Measurements from ENCODE around the gene EFHC2. TPM values are rescaled to one million over a fixed set of nuclear protein-coding genes. Genes with fewer than 3 reads are reported as not detected.

Gene EFHC2
- total RNA-seq, 1 experiment from 2014 or later = 1.1 TPM

GRCh38 chrX:44344687-44345086, 1.2 kb upstream of the EFHC2 start:
- Histone ChIP-seq H3K23ac (ENCODE audit: insufficient read length, low read depth, low read length) (no peak overlapping the region), H2BK120ac (ENCODE audit: low read depth, low read length, poor library complexity, severe bottlenecking) (no peak overlapping the region), H3K4me2 (ENCODE audit: insufficient read depth, insufficient read length, low read length) (no peak overlapping the region), H3T11ph (ENCODE audit: low read length) (no peak overlapping the region), H3K56ac (ENCODE audit: insufficient read length, low read depth, low read length) (no peak overlapping the region), H3K79me1 (ENCODE audit: insufficient read depth, low read depth, low read length, poor library complexity, severe bottlenecking) (no peaks in the 10 kb centered on the region), H3K27me3 (ENCODE audit: insufficient read depth, low read length) (no peaks in the 10 kb centered on the region), H3K9me3 (ENCODE audit: control insufficient read depth, low read depth, low read length) (peaks cover 20% of the 10 kb centered on the region), H3K79me2 (ENCODE audit: insufficient read depth, low read length) (no peaks in the 10 kb centered on the region), H3K18ac (ENCODE audit: insufficient read length, low read depth, low read length) (no peak overlapping the region), H4K5ac (ENCODE audit: insufficient read length, low read depth, low read length) (no peak overlapping the region), H3K4ac (ENCODE audit: low read depth, low read length) (no peak overlapping the region), H4K20me1 (ENCODE audit: control insufficient read depth, insufficient read depth, insufficient read length) (no peaks in the 10 kb centered on the region), H2BK5ac (ENCODE audit: insufficient read length, low read length) (no peak overlapping the region), H4K91ac (ENCODE audit: insufficient read length, low read depth, low read length) (no peak overlapping the region), H3K4me1 (ENCODE audit: insufficient read depth, low read length) (no peaks in the 10 kb centered on the region), H2AK5ac (ENCODE audit: insufficient read length, low read length) (no peak overlapping the region), H2BK12ac (ENCODE audit: insufficient read length, low read depth, low read length) (no peak overlapping the region), H3K27ac (ENCODE audit: insufficient read length, low read depth, low read length) (no peak overlapping the region), H4K8ac (replicated peaks; ENCODE audit: insufficient read length, low read depth, low read length) (no peak overlapping the region), H3K23me2 (ENCODE audit: insufficient read length, low read depth, low read length, poor library complexity, severe bottlenecking) (no peaks in the 10 kb centered on the region), H2AFZ (ENCODE audit: low read length) (no peak overlapping the region), H3K9ac (ENCODE audit: extremely low read depth, insufficient read length, low read length) (no peak overlapping the region), H2BK15ac (ENCODE audit: low read depth, low read length) (no peak overlapping the region), H2BK20ac (ENCODE audit: low read depth, low read length, poor library complexity, severe bottlenecking) (no peak overlapping the region), H3K14ac (ENCODE audit: insufficient read depth, low read length) (no peak overlapping the region)
- DNase-seq = no peak
- Mint-ChIP-seq H3K36me3 (ENCODE audit: insufficient read depth in 1 of 3, low read depth in 3 of 3) (peaks cover 0 to 4% (median 2%) of the 10 kb centered on the region in 3 experiments; a peak in 4 of 7 replicates), H3K9me3 (peaks cover 58 to 70% of the 10 kb centered on the region in 2 experiments), H3K27ac (no peak overlapping the region), H3K4me3 (no peak overlapping the region), H3K4me1 (peaks cover 0 to 13% of the 10 kb centered on the region in 2 experiments; a peak in 3 of 4 replicates), H3K27me3 (ENCODE audit: low read depth) (no peaks in the 10 kb centered on the region)
- no peak for TF ChIP-seq CTCF (conservative IDR thresholded peaks at IDR 0.05)
- WGBS (ENCODE audit: extremely low coverage, insufficient read length, low lambda C conversion rate) = no CpG with 5 or more reads among the region's 7 CpGs
